DOHH2 (cell line): ENCODE data around the gene TMSB10.

ENCODE experiments used
- H3F3A ChIP-seq: fragments of 200-600 bp; sonication (generic), shearing (Covaris generic); 2 replicates; pipeline ENCODE4 v1.6.0; 2016; ENCODE audit warnings: antibody characterized with exemption, mild to moderate bottlenecking; ENCODE audit not compliant: control insufficient read depth, insufficient read depth
- H3K27ac ChIP-seq: fragments of 200-600 bp; sonication (generic); 2 replicates; pipeline ENCODE4 v1.5.1; 2014; ENCODE audit warnings: low read depth, mild to moderate bottlenecking, low read length, moderate library complexity
- H3K27me3 ChIP-seq: fragments of 200-600 bp; sonication (generic); 2 replicates; pipeline ENCODE4 v1.6.1; 2014; ENCODE audit warnings: mild to moderate bottlenecking, low read length, mixed read lengths; ENCODE audit not compliant: control insufficient read depth
- H3K36me3 ChIP-seq: fragments of 200-600 bp; sonication (generic); 2 replicates; pipeline ENCODE4 v1.6.1; 2014; ENCODE audit warnings: mild to moderate bottlenecking, low read length, moderate library complexity, mixed read lengths; ENCODE audit not compliant: control insufficient read depth
- H3K4me1 ChIP-seq: fragments of 200-600 bp; sonication (generic); 2 replicates; pipeline ENCODE4 v1.6.1; 2014; ENCODE audit warnings: mild to moderate bottlenecking, low read length, mixed read lengths; ENCODE audit not compliant: control insufficient read depth
- H3K4me2 ChIP-seq: fragments of 200-600 bp; sonication (generic); 2 replicates; pipeline ENCODE4 v1.6.0; 2014; ENCODE audit warnings: mild to moderate bottlenecking, low read length, moderate library complexity
- H3K4me3 ChIP-seq: fragments of 200-600 bp; sonication (generic); 2 replicates; pipeline ENCODE4 v1.5.1; 2014; ENCODE audit warnings: mild to moderate bottlenecking, low read length, mixed read lengths
- H3K79me2 ChIP-seq: fragments of 200-600 bp; sonication (generic); 2 replicates; pipeline ENCODE4 v1.6.1; 2014; ENCODE audit warnings: mild to moderate bottlenecking, low read length, mixed read lengths; ENCODE audit not compliant: control insufficient read depth
- H3K9me2 ChIP-seq: fragments of 200-600 bp; sonication (generic); replicated peaks from 2 replicates; pipeline ENCODE4 v1.6.1; 2014; ENCODE audit warnings: mild to moderate bottlenecking, low read length, mixed read lengths; ENCODE audit not compliant: control insufficient read depth
- H3K9me3 ChIP-seq: fragments of 200-600 bp; sonication (generic); 2 replicates; pipeline ENCODE4 v1.6.1; 2014; ENCODE audit warnings: antibody characterized with exemption, low read length, mixed read lengths; ENCODE audit not compliant: control insufficient read depth, insufficient read depth
- H4K20me1 ChIP-seq: fragments of 200-600 bp; sonication (generic); 2 replicates; pipeline ENCODE4 v1.6.0; 2014; ENCODE audit warnings: low read depth, mild to moderate bottlenecking, antibody characterized with exemption, low read length, moderate library complexity; ENCODE audit not compliant: control insufficient read depth, insufficient read depth
- CTCF ChIP-seq: fragments of 200-600 bp; sonication (generic); IDR thresholded peaks from one replicate; pipeline ENCODE4 v1.5.1; 2014; ENCODE audit warnings: antibody characterized with exemption, mild to moderate bottlenecking, low read depth, low read length; ENCODE audit not compliant: poor library complexity, severe bottlenecking
- EZH2phosphoT487 ChIP-seq: fragments of 200-600 bp; sonication (generic); IDR thresholded peaks from 2 replicates; pipeline ENCODE4 v1.6.1; 2017; ENCODE audit warnings: borderline replicate concordance, mild to moderate bottlenecking, antibody characterized with exemption, low read length, moderate library complexity, mixed read lengths

TMSB10 gene

GRCh38 chr2:84954329-84954728 lies 48.9 kb downstream of the TMSB10 start:
- no peak overlapping the region for H3K4me3 ChIP-seq

More at GRCh38 chr2:84954329-84954728, 48.9 kb downstream of the TMSB10 start:
- no peaks in the 10 kb centered on the region for H3K27me3 ChIP-seq
- no peak overlapping the region for H3K27ac ChIP-seq
- no peaks in the 10 kb centered on the region; the same call in 1 of the 2 replicates for H3K36me3 ChIP-seq
- H4K20me1 ChIP-seq, result no peaks in the 10 kb centered on the region
- H3K4me2 ChIP-seq, result no peak overlapping the region
- H3F3A ChIP-seq, result peaks cover 9% of the 10 kb centered on the region
- no peaks in the 10 kb centered on the region for H3K4me1 ChIP-seq
- no peaks in the 10 kb centered on the region for H3K9me2 ChIP-seq
- H3K9me3 ChIP-seq, result no peaks in the 10 kb centered on the region
- TF ChIP-seq CTCF, result no peak
- TF ChIP-seq EZH2phosphoT487, result no peak
- no peaks in the 10 kb centered on the region for H3K79me2 ChIP-seq
